HG03108 (cell line): ENCODE measurements around the gene ANXA8L1.
"Not testable (repeated sequence)": the region's sequence is repeated elsewhere in the genome, so short reads cannot be mapped to it uniquely, and the experiment has no call there.

Experiments
- ATAC-seq: cut with Tn5 transposase; IDR thresholded peaks from one replicate; pipeline ENCODE4 v1.9.1; 2021; ENCODE audit warnings: moderate library complexity; ENCODE audit not compliant: unreplicated experiment

The ANXA8L1 gene

DNA sequence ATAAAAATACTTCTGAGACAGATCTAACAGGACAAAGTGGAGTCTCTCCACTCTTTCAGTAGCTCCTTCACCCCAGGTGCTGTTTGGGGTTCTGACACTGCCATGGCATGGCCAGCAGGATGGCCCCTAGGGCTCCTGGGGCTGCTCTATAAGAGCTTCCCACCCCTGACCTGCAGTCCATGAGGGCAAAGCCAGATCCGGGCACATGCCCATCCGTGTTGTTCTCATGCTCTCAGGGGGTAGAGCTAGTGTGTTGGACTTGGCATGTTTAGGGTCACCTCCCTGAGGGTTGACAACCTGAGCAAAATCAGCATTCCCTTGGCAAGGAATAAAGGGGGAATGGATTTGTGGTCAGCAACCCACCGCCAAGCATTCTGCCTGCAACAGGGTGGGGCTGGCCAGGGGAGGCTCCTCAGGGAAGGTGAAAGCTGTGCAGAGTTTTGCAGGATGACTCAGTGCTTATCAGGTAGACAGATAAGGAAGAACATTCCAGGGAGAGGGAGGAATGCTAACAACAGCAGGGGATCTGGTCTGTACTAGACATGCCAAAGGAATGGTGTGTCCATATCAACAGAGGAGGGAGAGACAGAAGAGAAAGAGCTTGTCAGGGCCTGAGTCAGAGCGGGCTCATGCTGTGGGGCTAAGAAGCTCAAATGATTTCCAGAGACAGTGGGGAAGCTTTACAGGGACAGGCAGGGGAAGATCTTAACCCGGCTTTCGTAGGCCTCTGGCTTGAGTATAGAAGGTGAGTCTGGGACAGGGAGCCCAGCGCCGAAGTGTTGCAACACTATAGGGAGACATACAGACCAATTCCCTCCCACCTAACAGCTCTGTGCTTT is 21.1 kb downstream of the ANXA8L1 start:
- not testable (repeated sequence) for ATAC-seq

DNA sequence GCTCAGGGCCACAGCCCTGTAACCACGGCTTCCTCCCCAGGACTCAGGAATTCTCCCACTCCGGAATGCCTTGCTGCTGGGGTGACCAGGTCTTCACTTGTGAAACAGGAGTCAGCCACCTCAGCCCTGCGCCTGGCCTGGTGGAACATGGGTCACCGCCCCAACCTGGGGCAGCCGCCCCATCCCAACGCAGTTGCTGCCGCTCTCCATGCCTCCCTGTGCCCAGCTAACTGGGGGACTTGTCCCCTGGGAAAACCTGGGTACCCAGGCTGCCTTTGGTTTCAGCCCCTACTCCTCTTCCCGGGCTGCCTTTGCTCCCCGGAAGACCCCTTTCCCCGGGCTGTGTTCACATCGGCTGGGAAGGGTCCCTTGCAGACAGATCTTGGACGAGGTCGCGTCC is 22.2 kb downstream of the ANXA8L1 start:
- not testable (repeated sequence) for ATAC-seq

DNA sequence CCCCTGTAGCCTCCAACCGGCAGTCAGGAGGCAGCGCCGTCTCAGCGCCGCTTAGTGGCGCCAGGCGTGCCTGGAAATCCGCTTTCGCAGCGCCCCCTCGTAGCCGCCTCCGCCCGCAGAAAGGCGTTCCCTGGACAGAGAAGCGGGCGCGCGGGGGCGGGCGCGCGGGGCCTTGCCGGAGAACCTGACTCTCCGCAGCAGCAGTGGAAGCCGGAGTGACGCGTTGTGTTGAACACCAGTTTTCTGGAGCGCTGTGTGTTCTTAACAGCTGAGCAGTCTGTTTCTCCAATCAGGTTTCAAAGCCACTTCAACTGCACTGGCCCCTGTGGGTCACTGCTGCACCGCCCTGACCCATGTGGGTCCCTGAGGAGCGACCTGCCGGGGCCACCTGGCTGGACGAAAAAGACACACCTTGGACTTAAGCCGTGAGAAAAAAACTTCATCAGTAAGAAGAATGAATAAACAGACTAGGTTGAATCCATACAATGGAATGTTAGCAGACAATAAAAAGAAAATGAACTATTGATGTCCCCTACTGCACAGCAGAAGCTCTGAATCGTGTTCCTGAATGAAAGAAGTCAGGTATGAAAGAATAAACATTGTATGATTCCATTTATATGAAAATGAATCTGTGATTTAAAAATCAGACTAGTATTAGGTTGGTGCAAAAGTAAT is 22.8 kb downstream of the ANXA8L1 start:
- ATAC-seq: not testable (repeated sequence)

DNA sequence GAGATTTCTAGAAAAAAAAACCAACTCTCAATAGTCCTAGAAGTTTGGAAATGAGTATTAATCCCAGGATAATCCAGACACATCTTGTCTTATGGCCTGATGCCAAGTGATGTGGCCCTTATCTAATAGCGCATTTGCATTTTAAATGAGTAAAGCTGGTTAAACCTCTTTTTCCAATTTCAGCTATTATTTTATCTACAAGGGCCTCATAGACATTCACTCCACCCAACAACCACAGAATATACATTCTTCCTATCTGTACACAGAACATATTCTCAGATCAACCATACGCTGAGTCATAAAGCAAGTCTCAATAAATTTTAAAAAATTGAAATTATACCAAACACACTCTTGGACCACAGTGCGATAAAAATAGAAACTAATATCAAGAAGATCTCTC is 34.0 kb downstream of the ANXA8L1 start:
- ATAC-seq: not testable (repeated sequence)

DNA sequence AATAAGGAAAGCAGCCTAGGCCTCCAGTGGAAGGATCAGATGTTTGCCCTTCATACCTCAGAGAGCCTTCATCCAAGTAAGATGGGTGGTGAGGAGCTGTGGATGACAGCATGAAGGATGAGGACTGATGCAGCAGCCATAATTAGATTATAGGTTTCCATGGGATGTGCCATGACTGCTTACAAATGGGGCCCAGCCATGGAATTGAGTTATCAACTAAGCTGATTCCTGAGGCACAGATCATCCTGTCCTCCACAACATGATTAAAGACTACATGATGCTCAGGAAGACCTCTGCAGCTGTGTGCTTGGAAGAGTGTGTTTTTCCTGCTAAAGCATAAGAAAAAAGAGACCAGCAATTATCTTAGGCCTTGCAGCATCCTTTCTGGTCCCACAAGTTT is 35.5 kb downstream of the ANXA8L1 start:
- ATAC-seq: not testable (repeated sequence)

DNA sequence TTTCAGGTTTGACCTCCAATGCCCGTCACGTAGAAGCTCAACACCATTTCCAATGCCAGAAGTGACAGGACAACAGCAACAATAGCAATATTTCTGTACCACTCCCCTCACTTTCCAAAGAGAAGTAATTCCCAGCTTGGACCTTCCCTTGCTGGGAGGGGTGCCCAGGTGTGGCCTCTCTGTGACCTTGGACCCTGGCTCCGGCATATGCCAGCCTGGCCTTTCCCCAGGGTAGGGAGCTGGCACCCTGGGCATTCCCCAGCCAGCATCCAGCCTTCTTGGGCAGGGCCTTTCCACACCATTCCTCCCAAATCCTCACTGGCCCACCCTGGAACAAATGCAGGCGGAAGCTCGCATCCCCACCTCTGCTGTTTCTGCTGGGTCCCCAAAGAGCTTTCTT is 37.1 kb downstream of the ANXA8L1 start:
- not testable (repeated sequence) for ATAC-seq

DNA sequence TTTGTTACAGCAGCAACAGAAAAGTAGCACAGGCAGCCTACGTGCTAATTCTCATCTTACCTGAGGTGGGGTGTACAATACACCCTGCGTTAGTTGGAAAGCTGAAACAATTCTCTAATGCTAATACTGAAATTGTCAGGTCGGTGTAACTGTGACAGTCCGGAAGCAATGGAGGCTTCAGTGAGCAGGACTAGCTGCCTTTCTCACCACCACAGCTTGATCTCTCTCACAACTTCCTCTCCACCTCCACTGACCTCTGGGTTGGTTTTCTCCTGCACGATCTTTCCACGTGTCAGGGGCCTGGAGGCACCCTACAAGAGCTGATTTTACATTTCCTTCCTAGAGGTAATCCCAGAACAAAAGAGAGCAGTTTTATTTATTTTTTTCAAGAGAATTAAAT is 39.7 kb downstream of the ANXA8L1 start:
- not testable (repeated sequence) for ATAC-seq

DNA sequence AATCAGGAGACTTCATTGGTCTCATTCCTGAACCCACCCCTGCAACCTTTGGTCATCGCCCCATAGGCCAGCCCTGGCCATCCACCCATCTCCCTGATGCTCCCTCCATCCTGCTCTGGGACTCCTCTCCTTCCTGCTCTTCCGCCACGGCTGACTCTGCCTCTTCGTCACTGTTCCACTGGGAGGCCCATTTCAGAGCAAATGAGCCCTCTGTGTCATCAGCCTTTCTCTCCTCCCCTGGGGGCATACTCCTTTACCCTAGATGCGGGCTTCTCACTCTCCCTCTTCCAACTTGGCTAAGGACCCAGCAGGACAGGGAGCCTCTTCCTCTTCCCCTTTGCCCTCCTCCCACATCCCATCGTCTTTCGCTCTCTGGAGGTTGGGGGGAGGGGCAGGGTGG is 42.7 kb downstream of the ANXA8L1 start:
- not testable (repeated sequence) for ATAC-seq

DNA sequence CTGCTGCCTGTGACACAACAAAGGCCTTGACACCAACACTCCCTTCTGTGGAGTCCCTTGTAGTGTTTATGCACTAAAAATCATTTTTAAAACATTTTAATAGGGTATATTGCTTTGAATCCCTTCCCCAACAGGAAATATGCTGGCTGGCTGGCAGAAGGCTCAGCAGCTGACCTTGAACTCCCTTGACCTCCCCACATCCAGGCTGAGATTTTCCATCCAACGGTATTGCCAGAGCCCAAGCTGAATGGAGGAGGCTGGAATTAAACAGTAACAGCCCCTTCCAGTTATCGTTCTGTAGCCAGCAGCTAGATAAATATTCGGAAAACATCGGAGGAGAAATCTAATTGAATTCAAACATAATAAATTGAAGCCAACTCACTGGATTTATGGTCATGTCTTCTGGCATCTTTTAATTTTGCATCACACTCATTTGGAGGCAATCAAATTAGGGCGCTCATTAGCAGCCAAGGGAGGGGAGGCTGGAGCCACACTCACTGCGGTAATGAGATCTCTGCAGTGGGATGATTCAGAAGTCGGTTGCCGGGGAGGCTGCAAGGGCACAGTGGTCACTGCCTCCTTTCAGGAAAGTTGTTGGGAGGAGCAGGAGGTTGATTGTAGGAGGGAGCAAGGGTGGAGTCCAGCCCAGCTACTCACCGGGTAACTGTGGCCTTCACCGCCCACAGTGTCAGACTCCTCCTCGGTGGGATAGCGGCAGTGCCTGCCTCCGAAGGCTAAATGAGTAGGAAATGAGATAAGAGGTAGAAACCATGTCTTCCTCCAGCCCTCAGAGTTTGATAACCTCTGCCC is 44.2 kb downstream of the ANXA8L1 start:
- not testable (repeated sequence) for ATAC-seq

DNA sequence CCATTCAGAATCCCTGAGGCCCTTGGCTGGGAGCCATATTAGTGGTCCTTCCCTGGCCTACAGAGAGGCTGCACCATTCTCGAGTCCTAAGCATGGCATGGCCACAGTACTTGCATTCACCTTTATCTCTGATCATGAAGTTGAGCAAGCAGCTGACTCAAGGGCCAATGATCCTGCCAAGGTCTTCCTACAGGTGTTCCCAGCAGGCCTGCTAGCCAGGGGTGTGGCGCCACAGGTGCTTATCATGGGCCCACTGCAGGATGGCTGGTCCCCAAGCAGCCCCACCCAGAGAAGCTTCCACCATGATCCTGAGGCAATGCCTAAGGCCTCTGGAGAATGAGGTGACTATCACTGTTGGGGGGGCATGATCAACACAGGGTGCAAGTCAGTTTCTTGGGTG is 48.0 kb downstream of the ANXA8L1 start:
- not testable (repeated sequence) for ATAC-seq

DNA sequence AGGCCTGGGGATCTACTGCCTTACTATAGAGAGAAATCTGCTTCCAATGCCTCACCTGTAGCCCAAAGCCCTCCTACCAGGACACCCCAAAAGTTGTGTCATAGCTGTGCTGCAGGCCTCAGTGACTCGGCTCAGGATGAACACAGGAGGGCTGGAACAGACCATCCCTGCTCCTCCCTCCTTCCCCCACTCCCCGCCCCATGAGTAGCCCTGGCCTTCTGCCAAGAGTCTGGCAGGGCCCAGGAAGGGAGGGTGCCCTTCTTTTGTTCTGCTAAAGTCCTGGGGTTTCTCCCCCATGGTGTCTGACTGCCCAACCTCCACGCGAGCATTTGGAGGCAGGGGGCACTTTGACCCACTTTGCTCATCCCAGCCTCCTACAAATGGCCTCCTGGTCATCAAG is 65.4 kb downstream of the ANXA8L1 start:
- not testable (repeated sequence) for ATAC-seq
